Smooth muscle cell (in vitro differentiated cells): Measurements from ENCODE around the gene MAN1A2. TPM values are rescaled to one million over a fixed set of nuclear protein-coding genes. Genes with fewer than 3 reads are reported as not detected.
"Not testable (repeated sequence)": the region's sequence is repeated elsewhere in the genome, so short reads cannot be mapped to it uniquely, and the experiment has no call there.

Experiments used
- DNase-seq: peaks from one replicate; lab custom pipeline; 2025; ENCODE audit not compliant: unreplicated experiment; lab: John Stamatoyannopoulos, UW
- H2AFZ ChIP-seq: fragments of 200-600 bp; sonication (generic); 2 replicates; pipeline ENCODE4 v1.6.0; 2016; ENCODE audit warnings: antibody characterized with exemption, low read depth, mild to moderate bottlenecking
- H3F3A ChIP-seq: fragments of 200-600 bp; sonication (generic); 2 replicates; pipeline ENCODE4 v1.6.0; 2017; ENCODE audit warnings: antibody characterized with exemption, low read depth
- H3K27ac ChIP-seq: fragments of 200-600 bp; sonication (generic); 2 replicates; pipeline ENCODE4 v1.5.1; 2016; ENCODE audit warnings: low read depth, mild to moderate bottlenecking
- H3K27me3 ChIP-seq: fragments of 200-600 bp; sonication (generic); 2 replicates; pipeline ENCODE4 v1.6.1; 2016; ENCODE audit warnings: low read depth, mild to moderate bottlenecking
- H3K36me3 ChIP-seq: fragments of 200-600 bp; sonication (generic); 2 replicates; pipeline ENCODE4 v1.5.1; 2016; ENCODE audit warnings: low read depth
- H3K4me1 ChIP-seq: fragments of 200-600 bp; sonication (generic); 2 replicates; pipeline ENCODE4 v1.5.1; 2016; ENCODE audit warnings: low read depth
- H3K4me2 ChIP-seq: fragments of 200-600 bp; sonication (generic); 2 replicates; pipeline ENCODE4 v1.6.0; 2016; ENCODE audit warnings: mild to moderate bottlenecking
- H3K4me3 ChIP-seq: fragments of 200-600 bp; sonication (generic); 2 replicates; pipeline ENCODE4 v1.5.1; 2016; ENCODE audit warnings: mild to moderate bottlenecking
- H3K79me2 ChIP-seq: fragments of 200-600 bp; sonication (generic); 2 replicates; pipeline ENCODE4 v1.6.0; 2016; ENCODE audit warnings: low read depth, mild to moderate bottlenecking
- H3K9ac ChIP-seq: fragments of 200-600 bp; sonication (generic); 2 replicates; pipeline ENCODE4 v1.6.0; 2016; ENCODE audit warnings: low read depth
- H3K9me3 ChIP-seq: fragments of 200-600 bp; sonication (generic); replicated peaks from 2 replicates; pipeline ENCODE4 v1.5.1; 2016; ENCODE audit warnings: low read depth
- H4K20me1 ChIP-seq: fragments of 200-600 bp; sonication (generic); 2 replicates; pipeline ENCODE4 v1.6.0; 2016; ENCODE audit warnings: low read depth
- CTCF ChIP-seq: fragments of 200-600 bp; sonication (generic); IDR thresholded peaks from 2 replicates; pipeline ENCODE4 v1.5.1; 2017; ENCODE audit warnings: borderline replicate concordance, mild to moderate bottlenecking, antibody characterized with exemption; ENCODE audit not compliant: insufficient read depth, poor library complexity, severe bottlenecking
- WGBS: methylation state at CpG from one replicate; pipeline ENCODE4 v1.1.7; 2016; ENCODE audit warnings: low lambda C conversion rate; 5-methylcytosine and 5-hydroxymethylcytosine counted together
- polyA plus RNA-seq: library from polyadenylated mRNA; unstranded; fragments of >200 nt; fragmentation: Nextera tagmentation; extraction: Ambion mirVana; gene quantifications from 2 replicates; pipeline ENCODE4 v1.2.1, GENCODE V29; 2016
- total RNA-seq: library from RNA; depleted of rRNA; stranded (reverse); fragments of >200 nt; gene quantifications from 2 replicates; pipeline ENCODE4 v1.2.3, GENCODE V29; 2014

Gene MAN1A2
- total and polyA plus RNA-seq, 2 experiments from 2014 or later = 18.2 to 48.8 TPM

GRCh38 chr1:117357833-117358603 lies 9.2 kb upstream of the MAN1A2 start:
- not testable (repeated sequence) for DNase-seq

GRCh38 chr1:117358604-117358887 lies 8.7 kb upstream of the MAN1A2 start:
- DNase-seq, H3K4me1 ChIP-seq, H3K9me3 ChIP-seq, H4K20me1 ChIP-seq, H3K36me3 ChIP-seq, H3K27ac ChIP-seq, H3K4me3 ChIP-seq, H3K9ac ChIP-seq, H3K79me2 ChIP-seq, H3K27me3 ChIP-seq, H3F3A ChIP-seq, H2AFZ ChIP-seq, H3K4me2 ChIP-seq: not testable (repeated sequence)
- WGBS = 83% methylated on average over 8 of the region's 8 CpGs

More at GRCh38 chr1:117357833-117358603, 9.2 kb upstream of the MAN1A2 start:
- not testable (repeated sequence) for H2AFZ ChIP-seq, H3K9ac ChIP-seq, H3K79me2 ChIP-seq, H3K4me3 ChIP-seq, H4K20me1 ChIP-seq, H3K27ac ChIP-seq, H3K36me3 ChIP-seq, H3K9me3 ChIP-seq, H3F3A ChIP-seq, H3K4me2 ChIP-seq, H3K27me3 ChIP-seq, H3K4me1 ChIP-seq
- WGBS = 90% methylated on average over 24 of the region's 24 CpGs

GRCh38 chr1:117359561-117360289 lies 7.5 kb upstream of the MAN1A2 start:
- H3K27me3 ChIP-seq = no peaks in the 10 kb centered on the region
- H3K4me3 ChIP-seq = no peak overlapping the region
- no peaks in the 10 kb centered on the region for H4K20me1 ChIP-seq
- no peak for DNase-seq
- no peaks in the 10 kb centered on the region for H3K4me1 ChIP-seq
- H3K9me3 ChIP-seq = no peaks in the 10 kb centered on the region
- no peak overlapping the region for H3K27ac ChIP-seq
- H3K79me2 ChIP-seq = no peaks in the 10 kb centered on the region
- no peak overlapping the region for H2AFZ ChIP-seq
- WGBS = 93% methylated on average over 4 of the region's 4 CpGs
- H3K4me2 ChIP-seq = no peak overlapping the region
- TF ChIP-seq CTCF = no peak
- no peaks in the 10 kb centered on the region for H3K36me3 ChIP-seq
- no peak overlapping the region for H3K9ac ChIP-seq
- no peaks in the 10 kb centered on the region for H3F3A ChIP-seq

- H3K27me3 ChIP-seq = no peaks in the 10 kb centered on the region
- 74% methylated on average over 1 of the region's 1 CpG for whole genome bisulfite sequencing
- no peaks in the 10 kb centered on the region for H3F3A ChIP-seq
- TF ChIP-seq CTCF = no peak
- H3K79me2 ChIP-seq = peaks cover 7% of the 10 kb centered on the region
- peaks cover 5% of the 10 kb centered on the region for H4K20me1 ChIP-seq
- H3K27ac ChIP-seq = no peak overlapping the region
- DNase-seq = no peak
- H3K4me1 ChIP-seq = peaks cover 14% of the 10 kb centered on the region
- no peak overlapping the region for H3K4me2 ChIP-seq
- H2AFZ ChIP-seq = no peak overlapping the region
- no peak overlapping the region for H3K9ac ChIP-seq
- no peaks in the 10 kb centered on the region for H3K9me3 ChIP-seq
- no peak overlapping the region for H3K4me3 ChIP-seq
- H3K36me3 ChIP-seq = no peaks in the 10 kb centered on the region
Observed at GRCh38 chr1:117362986-117363385, 4.3 kb upstream of the MAN1A2 start.
